ENCODE data around the gene NAALADL2. TPM values are rescaled to one million over a fixed set of nuclear protein-coding genes. Genes with fewer than 3 reads are reported as not detected.

Gene NAALADL2
- total RNA-seq, 4 donors from 2014 or later: 3.8 to 20.3 (median 8.6) TPM

GRCh38 chr3:174873832-174874657 is 14.9 kb downstream of the NAALADL2 start:
- intact Hi-C loops (cut with DNase I): no loop called here
- TF ChIP-seq POLR2AphosphoS5 (IDR thresholded peaks at IDR 0.05) (no peak), EP300 (IDR thresholded peaks at IDR 0.05) (no peak), CTCF (IDR thresholded peaks at IDR 0.05) (no peak), POLR2A (IDR thresholded peaks at IDR 0.05; ENCODE audit: low read depth) (no peak)
- Histone ChIP-seq H3K9me3 (no peaks in the 10 kb centered on the region), H3K36me3 (no peaks in the 10 kb centered on the region), H3K27me3 (no peaks in the 10 kb centered on the region), H3K4me3 (no peak overlapping the region), H3K27ac (replicated peaks in 1 of 4) (no peak overlapping the region), H3K4me1 (peaks cover 0 to 9% (median 6%) of the 10 kb centered on the region in 4 donors)
- 83% methylated on average over 3 of the region's 3 CpGs for WGBS
- DNase-seq (ENCODE audit: extremely low spot score): no peak

- intact Hi-C loops (cut with DNase I): no loop called here
- TF ChIP-seq POLR2AphosphoS5 (IDR thresholded peaks at IDR 0.05): no peak
- TF ChIP-seq EP300 (IDR thresholded peaks at IDR 0.05): no peak
- no peak for TF ChIP-seq POLR2A (IDR thresholded peaks at IDR 0.05; ENCODE audit: low read depth)
- TF ChIP-seq CTCF (IDR thresholded peaks at IDR 0.05): no peak
- 91% methylated on average over 6 of the region's 6 CpGs for WGBS
- Histone ChIP-seq H3K27me3 (no peaks in the 10 kb centered on the region), H3K4me3 (no peak overlapping the region), H3K36me3 (no peaks in the 10 kb centered on the region), H3K9me3 (no peaks in the 10 kb centered on the region), H3K27ac (replicated peaks in 1 of 4) (no peak overlapping the region), H3K4me1 (no peaks in the 10 kb centered on the region)
- DNase-seq (ENCODE audit: extremely low spot score): no peak
Observed at GRCh38 chr3:174882789-174883188, 23.7 kb downstream of the NAALADL2 start.

- TF ChIP-seq CTCF (IDR thresholded peaks at IDR 0.05) (no peak), POLR2A (IDR thresholded peaks at IDR 0.05; ENCODE audit: low read depth) (no peak), POLR2AphosphoS5 (IDR thresholded peaks at IDR 0.05) (no peak), EP300 (IDR thresholded peaks at IDR 0.05) (no peak)
- intact Hi-C loops (cut with DNase I): no loop called here
- 94% methylated on average over 6 of the region's 6 CpGs for WGBS
Observed at GRCh38 chr3:174883881-174884675, 24.9 kb downstream of the NAALADL2 start.

GRCh38 chr3:174884776-174885568 is 25.8 kb downstream of the NAALADL2 start:
- no peak overlapping the region for H3K27ac ChIP-seq (replicated peaks in 1 of 4)
- DNase-seq (ENCODE audit: extremely low spot score): no peak
- H3K27me3 ChIP-seq: no peaks in the 10 kb centered on the region
- no peak for TF ChIP-seq CTCF (IDR thresholded peaks at IDR 0.05)
- no peak for TF ChIP-seq POLR2A (IDR thresholded peaks at IDR 0.05; ENCODE audit: low read depth)
- TF ChIP-seq EP300 (IDR thresholded peaks at IDR 0.05): no peak
- no peak for TF ChIP-seq POLR2AphosphoS5 (IDR thresholded peaks at IDR 0.05)
- no peak overlapping the region for H3K4me3 ChIP-seq
- no peaks in the 10 kb centered on the region for H3K36me3 ChIP-seq
- no peaks in the 10 kb centered on the region for H3K4me1 ChIP-seq
- no peaks in the 10 kb centered on the region for H3K9me3 ChIP-seq
- intact Hi-C loops (cut with DNase I): no loop called here
- WGBS: 92% methylated on average over 7 of the region's 7 CpGs

More at GRCh38 chr3:174883881-174884675, 24.9 kb downstream of the NAALADL2 start:
- Histone ChIP-seq H3K36me3 (no peaks in the 10 kb centered on the region), H3K9me3 (no peaks in the 10 kb centered on the region), H3K27ac (replicated peaks in 1 of 4) (no peak overlapping the region), H3K27me3 (no peaks in the 10 kb centered on the region), H3K4me1 (no peaks in the 10 kb centered on the region), H3K4me3 (no peak overlapping the region)
- DNase-seq (ENCODE audit: extremely low spot score): no peak
